GM19193 (cell line): ENCODE results near the gene LOXL1.

Source experiments
- POLR2A ChIP-seq: IDR thresholded peaks from 4 replicates; pipeline ENCODE4 v1.6.1; 2011; ENCODE audit not compliant: insufficient read depth, insufficient read length; ENCODE audit errors: extremely low read depth

LOXL1 gene

DNA sequence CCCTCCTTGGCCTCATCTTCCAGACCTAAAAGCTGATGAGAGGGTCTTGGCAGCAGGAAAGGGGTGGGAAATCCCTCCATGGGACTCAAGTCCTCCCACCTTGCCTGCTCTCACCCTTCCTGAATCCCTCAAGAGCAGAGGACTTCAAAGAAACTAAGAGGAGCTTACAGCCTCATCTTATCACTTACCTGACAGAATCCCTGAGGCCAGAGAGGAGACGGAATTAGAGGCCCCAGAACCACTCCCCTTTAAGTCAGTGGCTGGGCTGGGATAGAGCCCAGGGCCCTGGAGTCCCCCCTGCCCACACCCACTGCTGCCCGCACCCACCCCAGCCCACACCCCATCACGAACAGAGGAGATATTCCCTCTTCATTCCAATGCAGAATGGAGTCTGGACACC is 15.2 kb downstream of the LOXL1 start:
- no peak for TF ChIP-seq POLR2A

DNA sequence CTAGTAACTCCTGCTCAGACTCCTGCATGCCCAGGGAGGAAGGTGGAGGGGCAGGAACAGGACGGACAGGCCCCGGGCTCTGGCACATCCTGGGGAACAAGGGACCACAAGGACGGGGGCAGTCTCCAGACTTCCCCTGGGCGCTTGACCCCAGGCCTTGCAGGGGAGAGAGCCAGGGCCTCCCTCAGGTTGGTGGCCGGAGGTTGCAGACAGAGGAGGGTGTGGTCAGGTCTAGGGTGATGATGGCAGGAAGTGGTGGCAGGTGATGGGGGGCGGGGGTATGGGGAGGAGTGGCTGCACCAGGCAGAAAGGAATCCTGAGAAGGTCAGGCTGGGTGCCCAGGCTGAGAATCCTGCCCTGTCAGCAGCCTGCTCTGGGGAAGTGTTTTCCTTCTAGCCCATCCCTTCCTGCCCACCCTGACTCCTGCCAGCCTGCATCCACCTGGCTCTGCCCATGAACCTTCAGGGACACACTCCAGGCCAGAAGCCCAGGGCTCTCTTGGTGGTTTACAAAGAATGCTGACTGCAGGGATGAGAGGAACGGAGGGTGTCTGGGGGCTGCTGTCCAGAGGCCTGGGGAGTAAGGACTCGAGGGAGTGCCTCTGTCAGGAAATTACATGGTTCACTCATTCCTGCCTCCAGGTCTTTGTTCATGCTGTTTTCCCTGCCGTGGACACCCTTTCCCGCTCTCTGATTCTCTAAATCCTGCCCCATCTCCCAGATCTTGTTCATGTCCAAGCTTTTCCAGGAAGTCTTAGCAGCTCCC is 15.8 kb downstream of the LOXL1 start:
- no peak for TF ChIP-seq POLR2A

- no peak for TF ChIP-seq POLR2A
These were observed 16.5 kb downstream of the LOXL1 start for GRCh38 chr15:73942751-73943270.

GRCh38 chr15:73944161-73945129 is 18.2 kb downstream of the LOXL1 start:
- no peak for TF ChIP-seq POLR2A

DNA sequence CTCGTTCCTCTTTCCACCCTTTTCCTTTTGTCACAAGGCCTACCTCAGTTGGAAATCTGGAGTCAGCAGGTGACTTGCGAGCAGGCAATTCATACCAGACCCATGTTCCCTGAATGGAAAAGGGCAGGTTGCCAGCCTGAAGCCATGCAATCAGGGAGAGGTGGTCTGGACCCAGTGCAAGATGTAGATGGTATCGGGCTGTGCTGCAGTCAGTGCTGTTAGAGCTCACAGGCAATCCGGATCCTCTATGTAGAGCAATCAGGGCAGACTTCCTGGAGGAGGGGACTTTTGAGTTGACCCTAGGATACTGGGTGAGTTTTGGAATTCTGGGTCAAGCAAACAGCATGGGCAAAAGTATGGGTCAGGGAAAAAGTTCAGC is 18.9 kb downstream of the LOXL1 start:
- TF ChIP-seq POLR2A: no peak

GRCh38 chr15:73946046-73946721 is 19.9 kb downstream of the LOXL1 start:
- TF ChIP-seq POLR2A: no peak

DNA sequence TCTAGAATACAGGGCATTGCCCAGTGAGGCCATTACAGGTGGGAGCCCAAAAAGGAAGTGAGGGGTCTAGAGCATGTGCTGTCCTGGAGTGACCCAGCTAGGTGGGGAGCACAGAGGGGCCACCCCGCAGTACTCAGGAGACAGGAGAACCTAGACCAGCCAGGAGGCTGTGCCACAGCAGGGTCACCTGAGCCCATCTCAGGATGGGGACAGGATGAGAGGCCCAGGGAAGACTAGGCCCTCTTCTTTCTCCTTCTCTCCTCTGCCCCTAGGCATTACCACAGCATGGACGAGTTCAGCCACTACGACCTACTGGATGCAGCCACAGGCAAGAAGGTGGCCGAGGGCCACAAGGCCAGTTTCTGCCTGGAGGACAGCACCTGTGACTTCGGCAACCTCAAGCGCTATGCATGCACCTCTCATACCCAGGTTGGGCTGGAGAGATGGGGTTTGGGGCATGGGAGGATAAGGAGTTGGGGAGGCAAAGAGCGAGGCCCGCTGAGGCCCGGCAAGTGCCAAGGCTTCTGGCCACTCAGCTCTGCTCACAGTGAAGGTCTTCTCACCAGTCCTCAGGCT is 20.6 kb downstream of the LOXL1 start:
- TF ChIP-seq POLR2A: no peak

- no peak for TF ChIP-seq POLR2A
These were observed 21.4 kb downstream of the LOXL1 start for GRCh38 chr15:73947651-73948050.

GRCh38 chr15:73948396-73948795 is 22.1 kb downstream of the LOXL1 start:
- TF ChIP-seq POLR2A: no peak

DNA sequence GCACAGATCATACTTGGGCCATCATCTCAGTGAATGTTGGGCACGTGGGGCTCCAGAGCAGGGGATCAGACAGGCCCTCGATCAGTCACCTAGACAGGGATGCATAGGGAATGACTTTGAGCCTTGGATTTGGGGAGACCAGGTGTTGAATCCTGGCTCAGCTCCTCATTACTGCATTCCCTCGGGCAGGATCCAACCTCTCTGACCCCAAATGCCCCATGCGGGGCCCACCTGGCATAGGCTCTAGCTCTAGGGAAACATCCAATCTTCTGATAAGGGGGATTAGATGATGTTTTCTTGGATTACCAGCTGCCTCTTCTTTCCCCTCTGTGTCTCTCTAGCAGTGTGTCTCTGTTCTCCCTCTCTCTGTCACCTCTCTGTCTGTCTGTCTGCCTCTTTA is 22.7 kb downstream of the LOXL1 start:
- no peak for TF ChIP-seq POLR2A

DNA sequence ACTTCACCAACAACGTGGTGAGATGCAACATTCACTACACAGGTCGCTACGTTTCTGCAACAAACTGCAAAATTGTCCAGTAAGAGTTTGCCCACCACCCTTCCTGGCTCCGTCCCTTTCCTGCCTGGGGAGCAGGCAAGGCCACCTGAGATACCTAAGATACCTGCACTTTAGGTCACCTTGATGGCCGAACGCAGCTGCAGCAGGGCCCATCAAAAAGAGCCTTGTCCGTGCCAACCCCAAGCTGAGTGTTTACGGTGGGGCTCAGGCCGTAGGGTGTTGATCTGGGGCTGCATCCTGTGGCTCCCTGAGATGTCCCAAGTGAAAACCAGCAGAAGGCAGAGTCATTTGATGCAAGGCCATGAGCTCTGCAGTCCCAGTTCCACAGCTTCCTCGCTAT is 23.2 kb downstream of the LOXL1 start:
- no peak for TF ChIP-seq POLR2A

DNA sequence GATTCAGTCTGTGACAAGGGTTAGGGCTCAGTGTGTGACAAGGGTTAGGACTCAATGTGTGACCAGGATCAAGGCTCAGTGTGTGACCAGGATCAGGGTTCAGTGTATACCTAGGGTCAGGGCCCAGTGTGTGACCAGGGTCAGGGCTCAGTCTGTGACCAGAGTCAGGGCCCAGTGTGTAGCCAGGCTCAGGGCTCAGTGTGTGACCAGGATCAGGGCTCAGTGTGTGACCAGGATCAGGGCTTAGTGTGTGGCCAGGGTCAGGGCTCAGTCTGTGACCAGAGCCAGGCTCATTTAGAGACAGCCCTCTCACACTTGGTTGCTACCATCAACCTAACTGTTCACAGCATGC is 24.2 kb downstream of the LOXL1 start:
- no peak for TF ChIP-seq POLR2A

DNA sequence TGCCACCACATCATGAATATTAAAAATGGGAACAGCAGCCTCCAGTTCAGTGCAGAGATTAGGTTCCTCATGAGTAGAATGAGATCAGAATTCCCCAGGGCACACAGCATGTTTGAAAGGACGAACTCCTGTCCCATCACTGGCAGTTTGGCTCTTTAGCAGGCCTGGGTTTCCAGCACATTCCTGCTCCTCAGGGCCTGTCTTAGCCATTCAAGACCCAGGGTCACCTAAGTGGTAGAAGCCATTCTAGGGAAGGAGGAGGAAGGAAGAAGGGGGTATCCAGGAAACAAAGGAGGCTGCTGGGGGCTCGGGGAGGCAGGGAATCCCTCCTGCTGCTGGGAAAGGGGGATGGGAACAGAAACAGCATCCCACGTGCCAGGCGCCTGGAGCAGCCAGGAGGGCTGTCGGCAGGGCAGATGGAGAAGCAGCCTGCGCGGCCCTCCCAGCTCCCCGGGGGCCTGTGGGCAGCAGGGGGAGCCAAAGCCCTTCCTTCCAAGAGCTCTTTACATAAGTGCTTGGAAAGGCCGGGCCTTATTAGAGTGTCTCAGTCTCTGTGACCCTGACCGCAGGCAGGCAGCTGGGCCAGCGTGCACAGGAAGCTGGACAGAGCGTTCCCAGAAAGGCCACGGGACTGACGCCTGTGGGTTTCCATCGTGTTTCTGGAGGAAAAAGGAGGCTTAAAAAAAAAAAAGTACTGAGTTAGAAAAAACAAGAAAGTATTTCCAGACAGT is 24.7 kb downstream of the LOXL1 start:
- TF ChIP-seq POLR2A: no peak

GRCh38 chr15:73951601-73952000 is 25.3 kb downstream of the LOXL1 start:
- TF ChIP-seq POLR2A: no peak

DNA sequence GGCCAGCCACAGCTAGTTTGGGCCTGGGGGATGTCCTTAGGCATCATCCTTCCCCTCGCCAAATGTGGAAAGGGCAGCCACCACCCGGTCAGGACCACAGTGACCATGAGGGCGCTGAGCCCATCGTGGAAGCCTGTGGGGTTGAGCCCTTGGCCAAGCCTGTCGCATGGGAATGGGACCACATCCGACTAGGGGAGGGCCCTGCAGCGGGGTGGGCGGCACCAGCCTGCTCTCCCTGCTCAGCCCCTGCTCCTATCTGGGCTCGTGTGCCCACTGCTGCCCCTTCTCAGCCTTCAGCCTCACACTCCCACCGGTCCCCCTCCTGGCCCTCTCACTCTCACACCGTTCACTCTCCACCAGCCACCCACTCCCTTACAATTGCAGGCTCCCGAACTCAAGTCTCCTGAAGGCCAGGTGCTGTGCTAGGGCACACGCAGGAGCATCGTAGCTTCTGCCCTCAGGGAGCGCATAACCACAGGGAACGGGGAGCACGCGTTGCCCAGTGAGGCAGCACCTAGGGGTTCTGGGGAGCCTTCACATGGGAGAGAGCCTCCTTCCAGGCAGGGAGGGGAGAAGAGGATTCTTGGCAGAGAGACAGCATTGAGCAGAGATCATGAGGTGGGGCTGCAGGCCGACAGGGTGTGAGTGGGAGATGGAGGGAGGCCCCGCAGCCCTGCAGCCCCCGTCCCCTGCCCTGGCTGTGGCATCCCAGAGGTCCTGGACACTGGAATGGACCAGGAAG is 26.1 kb downstream of the LOXL1 start:
- no peak for TF ChIP-seq POLR2A
